ENCODE results near the gene PKHD1.

Gene PKHD1

GRCh38 chr6:51777618-51778017 is 309.8 kb downstream of the PKHD1 start:
- no peak for DNase-seq

- no peak for DNase-seq
These were observed 311.2 kb downstream of the PKHD1 start for GRCh38 chr6:51775942-51776860.

DNA sequence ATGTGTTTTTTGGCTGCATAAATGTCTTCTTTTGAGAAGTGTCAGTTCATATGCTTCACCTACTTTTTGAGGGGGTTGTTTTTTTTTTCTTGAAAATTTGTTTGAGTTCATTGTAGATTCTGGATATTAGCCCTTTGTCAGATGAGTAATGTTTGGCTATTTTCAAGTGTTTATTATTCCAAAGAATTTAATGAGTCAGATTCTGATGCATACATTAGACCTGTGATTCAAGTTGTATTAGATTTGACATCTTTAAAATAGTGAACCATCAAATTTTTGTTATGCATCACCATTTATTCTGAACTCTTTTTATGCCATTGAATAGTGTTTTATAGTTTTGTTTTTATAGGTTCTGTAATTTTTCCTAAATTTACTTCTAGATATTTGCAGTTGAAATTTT is 319.3 kb downstream of the PKHD1 start:
- DNase-seq: no peak

GRCh38 chr6:51765230-51765629 is 322.2 kb downstream of the PKHD1 start:
- DNase-seq: no peak

DNA sequence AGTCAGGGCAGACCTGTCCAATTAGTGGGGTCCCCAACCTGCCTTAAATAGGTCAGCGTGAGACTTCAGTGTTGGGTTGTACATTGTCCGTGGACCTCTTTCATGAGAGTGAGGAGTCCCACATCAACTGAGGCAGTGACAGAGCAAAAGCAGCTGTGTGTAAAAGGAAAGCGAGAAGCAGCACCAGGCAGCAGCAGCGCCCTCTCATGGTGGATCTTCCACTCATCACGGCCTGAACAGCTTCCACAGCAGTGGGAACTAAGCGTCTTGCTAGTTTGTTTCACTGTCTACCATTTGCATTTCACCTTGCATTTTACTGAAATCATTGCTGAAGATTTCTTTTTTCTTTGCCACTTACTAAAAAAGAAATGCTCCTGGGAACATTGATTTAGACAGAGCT is 333.8 kb downstream of the PKHD1 start:
- no peak for DNase-seq

DNA sequence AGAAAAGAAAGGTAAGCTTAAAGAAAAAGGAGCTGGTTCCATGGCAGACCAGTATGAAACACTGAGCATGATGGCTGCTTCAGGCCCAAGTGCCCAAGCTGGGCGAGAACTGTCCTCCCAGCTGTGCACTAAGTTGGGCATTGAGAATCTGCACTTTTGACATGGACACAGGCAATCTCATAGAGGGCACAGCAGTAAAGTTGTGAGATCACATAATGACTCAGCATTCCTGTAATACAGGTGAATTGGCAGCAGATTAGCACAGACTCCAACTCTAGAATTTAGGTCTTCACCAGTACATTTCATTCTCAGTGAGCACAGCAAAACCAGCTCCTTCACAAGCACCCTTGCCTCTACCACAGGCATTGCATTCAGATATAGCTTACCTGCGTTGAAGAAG is 343.4 kb downstream of the PKHD1 start:
- no peak for DNase-seq

GRCh38 chr6:51740658-51741057 is 346.8 kb downstream of the PKHD1 start:
- no peak for DNase-seq

- no peak for DNase-seq
These were observed 348.8 kb downstream of the PKHD1 start for GRCh38 chr6:51738614-51739013.

- no peak for DNase-seq
These were observed 349.6 kb downstream of the PKHD1 start for GRCh38 chr6:51737580-51738360.

- DNase-seq: no peak
These were observed 362.3 kb downstream of the PKHD1 start for GRCh38 chr6:51725155-51725554.

DNA sequence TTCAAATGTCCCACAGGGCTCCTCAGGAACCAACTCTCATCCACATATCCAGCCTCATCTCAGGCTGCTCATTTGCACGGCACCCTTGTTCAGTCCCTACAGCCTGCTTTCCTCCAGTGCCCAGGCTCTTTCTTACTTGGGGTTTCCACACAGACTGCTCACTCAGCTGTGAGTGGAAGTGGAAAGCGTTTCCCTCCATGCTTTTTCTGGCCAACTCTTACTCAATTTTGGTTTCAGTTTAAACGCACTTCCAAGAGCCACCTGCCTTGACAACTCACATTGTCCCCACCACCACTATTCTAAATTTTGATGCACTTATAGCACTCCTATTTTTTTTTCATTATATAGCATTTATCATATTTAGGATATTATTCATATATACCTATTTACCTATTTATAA is 367.1 kb downstream of the PKHD1 start:
- no peak for DNase-seq

DNA sequence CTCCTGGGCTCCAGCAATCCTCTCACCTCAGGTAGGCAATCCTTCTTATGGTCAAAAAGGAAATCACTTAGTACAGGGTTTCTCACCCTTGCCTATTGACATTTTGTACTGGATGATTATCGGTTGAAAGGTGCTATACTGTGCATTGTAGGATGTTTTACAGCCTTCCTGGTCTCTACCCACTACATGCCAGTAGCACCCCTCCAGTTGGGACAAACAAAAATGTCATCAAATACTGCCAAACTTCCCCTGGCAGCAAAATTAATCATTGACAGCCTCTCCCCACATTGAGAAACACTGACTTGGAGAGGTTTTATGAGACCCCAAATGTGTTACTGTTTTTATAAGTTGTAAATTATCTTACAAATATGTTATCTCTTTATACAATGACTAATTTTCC is 368.1 kb downstream of the PKHD1 start:
- DNase-seq: no peak

DNA sequence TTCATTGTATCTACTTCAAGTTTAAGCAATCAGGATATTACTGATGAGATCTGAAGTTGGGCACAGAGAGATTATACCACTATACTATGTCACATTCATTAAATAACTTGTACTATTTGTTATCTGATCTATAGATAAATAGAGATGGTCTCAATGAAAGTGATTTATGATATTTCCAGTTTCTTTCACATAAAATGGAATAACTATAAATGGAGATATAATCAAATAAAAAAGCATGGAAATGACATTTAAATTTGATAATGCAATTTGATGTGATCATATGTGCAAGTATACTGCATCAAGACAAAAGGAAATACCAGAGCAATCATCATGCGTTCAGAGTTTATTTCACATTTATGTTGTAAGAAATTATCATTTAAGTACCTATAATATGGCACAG is 368.9 kb downstream of the PKHD1 start:
- DNase-seq: no peak

GRCh38 chr6:51717477-51717876 is 369.9 kb downstream of the PKHD1 start:
- no peak for DNase-seq

DNA sequence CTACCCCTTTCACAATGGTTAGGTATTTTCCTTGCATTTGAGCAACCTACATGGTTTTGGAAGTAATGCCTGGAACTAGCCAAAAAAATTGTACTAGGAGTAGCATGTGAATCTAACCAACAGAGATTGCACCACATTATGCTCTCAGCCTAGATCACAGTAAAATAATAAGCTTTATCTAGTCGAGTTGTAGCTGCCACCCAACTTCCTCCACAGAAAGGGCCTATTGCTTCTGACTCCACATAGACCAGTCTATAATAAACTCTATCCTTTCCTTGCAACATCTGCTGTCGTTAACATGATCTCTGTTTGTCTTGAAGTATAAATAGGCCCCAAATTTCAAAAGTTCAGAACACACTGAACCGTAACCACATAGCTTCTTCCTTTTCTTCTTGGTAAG is 375.5 kb downstream of the PKHD1 start:
- no peak for DNase-seq

- no peak for DNase-seq
These were observed 381.3 kb downstream of the PKHD1 start for GRCh38 chr6:51706086-51706485.

DNA sequence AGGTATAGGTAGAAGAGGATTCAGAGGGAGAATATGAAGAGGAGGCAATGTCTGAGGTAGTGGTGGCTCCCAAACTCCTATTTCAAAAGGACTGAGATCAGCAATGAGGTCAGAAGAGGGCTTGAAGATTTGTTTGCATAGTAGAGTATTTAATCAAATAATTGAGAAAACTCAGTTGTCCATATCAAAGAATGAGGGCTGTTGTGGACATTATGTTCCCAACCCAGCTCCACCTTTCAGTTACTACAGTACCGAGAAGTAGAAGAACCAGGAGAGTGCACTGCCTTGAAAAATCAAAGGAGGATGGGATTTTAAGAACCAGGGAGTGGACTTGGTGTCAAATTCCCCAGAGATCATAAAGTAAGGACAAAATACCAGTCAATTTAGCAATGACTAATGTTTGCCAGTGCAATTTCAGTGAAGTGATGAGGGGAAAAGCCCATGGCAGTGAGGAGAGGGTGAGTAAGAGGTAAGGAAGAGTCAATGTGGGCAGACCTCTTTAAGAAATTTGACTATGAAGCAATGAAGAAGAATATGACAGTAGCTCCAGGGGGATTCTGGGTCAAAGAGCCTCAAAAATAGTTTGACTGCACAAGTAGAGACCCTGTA is 382.4 kb downstream of the PKHD1 start:
- no peak for DNase-seq

DNA sequence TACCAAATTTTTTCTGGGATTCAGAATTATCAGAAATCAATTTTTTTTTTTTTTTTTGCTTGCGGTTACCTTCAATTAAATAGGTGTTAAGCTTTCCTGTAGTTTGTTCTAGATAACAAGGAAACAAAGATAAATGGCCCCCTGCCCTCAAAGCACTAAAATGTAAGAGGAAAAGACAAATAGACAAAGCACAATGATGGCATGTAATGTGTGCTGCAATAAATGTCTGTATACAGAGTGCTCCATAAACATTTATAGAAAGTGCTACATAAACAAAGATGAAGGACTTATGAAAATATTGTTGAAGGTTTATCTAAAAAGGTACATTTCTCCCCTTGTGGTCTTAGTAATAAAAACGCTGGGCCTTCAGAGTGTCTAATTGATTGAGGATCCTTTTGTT is 384.6 kb downstream of the PKHD1 start:
- no peak for DNase-seq

DNA sequence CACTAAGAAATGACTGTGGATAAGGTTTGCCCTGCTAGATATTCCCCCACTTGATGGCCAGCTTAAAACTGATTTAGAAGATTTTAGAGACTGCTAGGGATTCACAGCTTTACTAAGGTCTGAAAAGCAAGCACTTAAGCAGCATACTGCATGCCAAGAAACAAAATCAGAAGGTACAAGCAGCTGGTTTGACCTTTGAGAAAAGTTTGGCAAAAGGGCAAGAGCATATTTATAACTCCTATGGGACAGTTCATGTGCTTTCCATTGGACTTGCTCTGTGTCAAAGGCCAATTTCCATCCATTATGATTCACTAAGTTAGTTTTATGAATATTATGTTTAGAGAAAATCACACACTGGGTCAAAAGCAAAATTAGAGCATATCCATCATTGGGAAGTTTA is 402.8 kb downstream of the PKHD1 start:
- no peak for DNase-seq

DNA sequence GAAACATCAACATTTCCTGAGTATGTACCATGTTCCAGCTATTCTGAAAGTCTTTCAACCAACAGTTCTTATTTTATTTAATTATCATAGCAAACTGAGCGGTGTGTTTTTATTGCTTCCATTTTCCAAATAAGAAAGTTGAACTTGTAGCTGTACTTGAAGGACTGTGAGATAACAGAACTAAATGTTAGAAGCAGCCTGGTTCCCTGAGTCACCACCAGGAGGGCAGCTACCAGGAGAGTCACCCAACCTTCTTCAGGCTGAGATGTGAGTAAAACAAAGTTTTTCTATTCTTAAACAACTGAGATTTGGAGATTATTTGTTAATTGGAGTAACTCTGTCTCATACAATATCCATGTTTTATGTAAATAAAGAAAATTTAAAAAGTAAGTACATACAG is 403.4 kb downstream of the PKHD1 start:
- DNase-seq: no peak

- DNase-seq: no peak
These were observed 408.4 kb downstream of the PKHD1 start for GRCh38 chr6:51678905-51679620.

GRCh38 chr6:51678274-51678673 is 409.1 kb downstream of the PKHD1 start:
- no peak for DNase-seq

- no peak for DNase-seq
These were observed 411.5 kb downstream of the PKHD1 start for GRCh38 chr6:51675922-51676275.
